K562 (cell line): ENCODE measurements around the gene SMG9. TPM values are rescaled to one million over a fixed set of nuclear protein-coding genes. Genes with fewer than 3 reads are reported as not detected.

Experiments used
- BCOR ChIP-seq: fragments of 450-650 bp; IDR thresholded peaks from 2 replicates; pipeline ENCODE4 v1.6.1; 2016
- E2F3 ChIP-seq: fragments of 250-450 bp; sonication (Bioruptor Pico); IDR thresholded peaks from 2 replicates; pipeline ENCODE4 v1.4.0; 2020; ENCODE audit warnings: mild to moderate bottlenecking
- HNRNPLL ChIP-seq: fragments of 200-400 bp; formaldehyde crosslinking; IDR thresholded peaks from 2 replicates; pipeline ENCODE4 v1.6.1; 2017; ENCODE audit warnings: low read length, low read depth, mild to moderate bottlenecking; ENCODE audit not compliant: poor library complexity, severe bottlenecking
- JUND ChIP-seq, 2 experiments: IDR thresholded peaks; 2 replicates in 1 of 2; 3 replicates in 1 of 2; pipeline ENCODE4 v1.6.1; 2011; ENCODE audit warnings: borderline replicate concordance in 2 of 2, low read depth in 2 of 2, low read length in 2 of 2, improper control_type of control experiment in 1 of 2, missing biosample characterization in 1 of 2, missing genetic modification characterization in 1 of 2, missing genetic modification reagents in 1 of 2
- L3MBTL2 ChIP-seq: fragments of 450-650 bp; IDR thresholded peaks from 2 replicates; pipeline ENCODE4 v1.6.1; 2016; ENCODE audit warnings: mild to moderate bottlenecking, moderate library complexity
- PCBP1 ChIP-seq: fragments of 200-400 bp; formaldehyde crosslinking; IDR thresholded peaks from 2 replicates; pipeline ENCODE4 v1.6.1; 2018; ENCODE audit warnings: mild to moderate bottlenecking, low read depth, low read length; ENCODE audit not compliant: poor library complexity, severe bottlenecking
- ZBTB7A ChIP-seq: IDR thresholded peaks from 2 replicates; pipeline ENCODE4 v1.6.1; 2011; ENCODE audit warnings: low read depth, mild to moderate bottlenecking, low read length, moderate library complexity, borderline replicate concordance; ENCODE audit not compliant: control insufficient read depth
- polyA plus RNA-seq, 8 experiments: library from polyadenylated mRNA; depleted of rRNA in 4 of 8; stranded (reverse) in 5 of 8; unstranded in 3 of 8; fragments of >200 nt; fragmentation: Nextera tagmentation in 2 of 8; fragmentation: Illumina TruSeq in 1 of 8; extraction: Ambion mirVana in 2 of 8; extraction: Trizol in 1 of 8; gene quantifications; 2 replicates each; pipeline versions ENCODE4 v1.2.1 to v1.2.3, GENCODE V29; 2011 to 2014; ENCODE audit warnings: inconsistent platforms in 1 of 8, missing spikeins in 1 of 8
- total RNA-seq, 7 experiments: library from RNA; depleted of rRNA in 6 of 7; stranded (reverse); fragments of >200 nt in 6 of 7; fragmentation: Illumina TruSeq in 2 of 7; extraction: Trizol in 2 of 7; gene quantifications; 2 replicates each; pipeline versions ENCODE4 v1.2.1 to v1.2.3, GENCODE V29; 2011 to 2021; ENCODE audit warnings: low replicate concordance in 1 of 7
- TF ChIP-seq, protein P1 (sequence below): IDR thresholded peaks from 2 replicates; pipeline ENCODE4 v1.6.1; 2016; ENCODE audit warnings: missing genetic modification characterization, missing compliant biosample characterization
- TF ChIP-seq, protein P2 (sequence below), 2 experiments: fragments of 450-650 bp; IDR thresholded peaks; 2 replicates each; pipeline ENCODE4 v1.6.1; 2016

SMG9 gene
- total and polyA plus RNA-seq, 9 of the 15 experiments (the other 6 are each of a cell fraction or from before 2014, with no cell fraction given) = 1.7 to 79.7 (median 40.2) TPM

DNA sequence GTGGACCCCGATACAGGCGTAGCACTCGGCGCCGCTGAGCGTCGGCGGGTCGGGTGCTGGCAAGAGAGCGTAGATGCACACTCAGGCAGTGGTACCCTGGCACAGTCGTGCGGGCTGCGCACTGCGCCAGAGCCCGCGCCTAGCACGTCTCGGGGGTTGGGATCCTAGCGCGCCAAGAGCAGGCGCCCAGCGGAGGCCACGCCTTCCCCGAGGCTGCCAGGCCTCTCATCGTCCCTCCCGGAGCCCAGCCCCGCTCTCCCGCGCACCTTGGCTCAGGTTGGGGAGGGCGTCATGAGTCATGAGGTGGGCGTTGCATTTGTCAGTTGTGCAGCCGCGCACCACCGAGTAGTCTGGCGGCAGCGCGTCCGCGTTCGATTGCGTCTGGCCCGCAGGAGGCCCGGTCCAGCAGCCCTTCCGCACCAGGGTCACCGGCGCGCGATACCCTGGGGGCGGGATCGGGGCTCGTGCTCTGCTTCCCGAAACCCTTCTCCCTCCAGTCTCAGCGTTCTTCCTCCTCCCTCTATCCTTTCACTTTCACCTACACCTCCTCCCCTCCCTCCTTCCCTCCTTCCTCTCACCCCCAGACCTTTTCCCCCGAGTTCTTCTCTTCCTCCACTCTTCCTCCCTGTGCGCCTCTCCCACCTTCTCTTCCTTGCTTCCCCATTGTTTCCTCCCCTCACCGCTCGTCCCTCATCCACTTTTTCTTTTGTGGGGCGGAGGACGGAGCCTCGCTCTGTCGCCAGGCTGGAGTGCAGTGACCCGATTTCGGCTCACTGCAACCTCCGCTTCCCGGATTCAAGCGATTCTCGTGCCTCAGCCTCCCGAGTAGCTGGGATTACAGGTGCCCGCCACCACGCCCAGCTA lies 44.0 kb upstream of the SMG9 start (continued):
- TF ChIP-seq PCBP1 (peak; percentile 24), L3MBTL2 (peak; percentile 57), ZBTB7A (peak; percentile 18; the same call in 1 of the 2 replicates), E2F3 (CRISPR knock-in tag) (no peak), JUND (IDR thresholded peaks at IDR 0.05; ENCODE audit: borderline replicate concordance, low read depth, low read length) (peak; percentile 55), JUND (tag; IDR thresholded peaks at IDR 0.05; ENCODE audit: borderline replicate concordance, low read depth, low read length) (no peak), HNRNPLL (no peak), BCOR (0 out of 2 replicates have a peak, but pooled peaks have one; percentile 7)
- TF ChIP-seq, protein P1, sequence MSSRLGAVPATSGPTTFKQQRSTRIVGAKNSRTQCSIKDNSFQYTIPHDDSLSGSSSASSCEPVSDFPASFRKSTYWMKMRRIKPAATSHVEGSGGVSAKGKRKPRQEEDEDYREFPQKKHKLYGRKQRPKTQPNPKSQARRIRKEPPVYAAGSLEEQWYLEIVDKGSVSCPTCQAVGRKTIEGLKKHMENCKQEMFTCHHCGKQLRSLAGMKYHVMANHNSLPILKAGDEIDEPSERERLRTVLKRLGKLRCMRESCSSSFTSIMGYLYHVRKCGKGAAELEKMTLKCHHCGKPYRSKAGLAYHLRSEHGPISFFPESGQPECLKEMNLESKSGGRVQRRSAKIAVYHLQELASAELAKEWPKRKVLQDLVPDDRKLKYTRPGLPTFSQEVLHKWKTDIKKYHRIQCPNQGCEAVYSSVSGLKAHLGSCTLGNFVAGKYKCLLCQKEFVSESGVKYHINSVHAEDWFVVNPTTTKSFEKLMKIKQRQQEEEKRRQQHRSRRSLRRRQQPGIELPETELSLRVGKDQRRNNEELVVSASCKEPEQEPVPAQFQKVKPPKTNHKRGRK (tag) = peak; percentile 73
- TF ChIP-seq, protein P2, sequence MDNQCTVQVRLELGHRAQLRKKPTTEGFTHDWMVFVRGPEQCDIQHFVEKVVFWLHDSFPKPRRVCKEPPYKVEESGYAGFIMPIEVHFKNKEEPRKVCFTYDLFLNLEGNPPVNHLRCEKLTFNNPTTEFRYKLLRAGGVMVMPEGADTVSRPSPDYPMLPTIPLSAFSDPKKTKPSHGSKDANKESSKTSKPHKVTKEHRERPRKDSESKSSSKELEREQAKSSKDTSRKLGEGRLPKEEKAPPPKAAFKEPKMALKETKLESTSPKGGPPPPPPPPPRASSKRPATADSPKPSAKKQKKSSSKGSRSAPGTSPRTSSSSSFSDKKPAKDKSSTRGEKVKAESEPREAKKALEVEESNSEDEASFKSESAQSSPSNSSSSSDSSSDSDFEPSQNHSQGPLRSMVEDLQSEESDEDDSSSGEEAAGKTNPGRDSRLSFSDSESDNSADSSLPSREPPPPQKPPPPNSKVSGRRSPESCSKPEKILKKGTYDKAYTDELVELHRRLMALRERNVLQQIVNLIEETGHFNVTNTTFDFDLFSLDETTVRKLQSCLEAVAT (IDR thresholded peaks at IDR 0.05) = 0 out of 4 replicates have a peak, but pooled peaks of 1 of the 2 experiments have one; percentile 23
